ENCODE data around the gene NCR3LG1. TPM values are rescaled to one million over a fixed set of nuclear protein-coding genes. Genes with fewer than 3 reads are reported as not detected.
"Not testable (repeated sequence)": the region's sequence is repeated elsewhere in the genome, so short reads cannot be mapped to it uniquely, and the experiment has no call there.

Gene NCR3LG1
- total RNA-seq, 1 donor from 2014 or later, result 4.9 TPM

DNA sequence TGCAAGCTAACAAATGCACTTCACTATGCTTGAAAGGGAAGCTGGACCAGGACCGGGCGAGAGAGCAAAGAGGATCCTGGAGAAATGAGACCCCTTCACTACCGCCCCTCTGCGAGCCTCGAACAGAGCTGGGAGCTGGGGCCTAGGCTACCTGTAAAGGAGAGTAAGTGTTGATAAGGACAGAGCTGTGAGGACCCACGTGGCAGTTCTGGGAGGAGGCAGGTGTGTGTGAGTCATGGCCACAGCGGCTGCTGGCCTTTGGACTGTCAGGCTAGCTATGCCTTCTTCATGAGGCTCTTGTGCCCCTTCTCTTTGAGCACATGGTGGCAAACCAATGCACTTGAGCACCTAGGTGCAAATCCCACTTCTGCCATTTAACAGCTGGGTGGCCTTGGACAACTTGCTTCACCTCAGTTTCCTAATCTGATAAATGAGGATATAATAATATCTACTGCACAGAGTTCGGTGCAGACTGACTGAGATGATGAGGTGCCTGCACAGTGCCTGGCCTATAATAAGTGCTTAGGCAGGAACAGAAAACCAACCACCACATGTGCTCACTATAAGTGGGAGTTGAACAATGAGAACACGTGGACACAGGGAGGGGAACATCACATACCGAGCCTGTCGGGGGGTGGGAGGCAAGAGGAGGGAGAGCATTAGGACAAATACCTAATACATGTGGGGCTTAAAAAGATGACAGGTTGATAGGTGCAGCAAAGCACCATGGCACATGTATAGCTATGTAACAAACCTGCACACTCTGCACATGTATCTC, 72.1 kb downstream of the NCR3LG1 start:
- DNase-seq (ENCODE audit: low spot score in 2 of 2, unreplicated experiment in 2 of 2), result no peak
- TF ChIP-seq, protein P1, sequence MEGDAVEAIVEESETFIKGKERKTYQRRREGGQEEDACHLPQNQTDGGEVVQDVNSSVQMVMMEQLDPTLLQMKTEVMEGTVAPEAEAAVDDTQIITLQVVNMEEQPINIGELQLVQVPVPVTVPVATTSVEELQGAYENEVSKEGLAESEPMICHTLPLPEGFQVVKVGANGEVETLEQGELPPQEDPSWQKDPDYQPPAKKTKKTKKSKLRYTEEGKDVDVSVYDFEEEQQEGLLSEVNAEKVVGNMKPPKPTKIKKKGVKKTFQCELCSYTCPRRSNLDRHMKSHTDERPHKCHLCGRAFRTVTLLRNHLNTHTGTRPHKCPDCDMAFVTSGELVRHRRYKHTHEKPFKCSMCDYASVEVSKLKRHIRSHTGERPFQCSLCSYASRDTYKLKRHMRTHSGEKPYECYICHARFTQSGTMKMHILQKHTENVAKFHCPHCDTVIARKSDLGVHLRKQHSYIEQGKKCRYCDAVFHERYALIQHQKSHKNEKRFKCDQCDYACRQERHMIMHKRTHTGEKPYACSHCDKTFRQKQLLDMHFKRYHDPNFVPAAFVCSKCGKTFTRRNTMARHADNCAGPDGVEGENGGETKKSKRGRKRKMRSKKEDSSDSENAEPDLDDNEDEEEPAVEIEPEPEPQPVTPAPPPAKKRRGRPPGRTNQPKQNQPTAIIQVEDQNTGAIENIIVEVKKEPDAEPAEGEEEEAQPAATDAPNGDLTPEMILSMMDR (IDR thresholded peaks at IDR 0.05; ENCODE audit: unreplicated experiment), result no peak
- Mint-ChIP-seq H3K36me3 (no peaks in the 10 kb centered on the region), H3K27me3 (ENCODE audit: low read depth) (peaks cover 84% of the 10 kb centered on the region), H3K27ac (no peak overlapping the region), H3K4me3 (no peak overlapping the region), H3K4me1 (peaks cover under 1% of the 10 kb centered on the region), H3K9me3 (no peaks in the 10 kb centered on the region)

DNA sequence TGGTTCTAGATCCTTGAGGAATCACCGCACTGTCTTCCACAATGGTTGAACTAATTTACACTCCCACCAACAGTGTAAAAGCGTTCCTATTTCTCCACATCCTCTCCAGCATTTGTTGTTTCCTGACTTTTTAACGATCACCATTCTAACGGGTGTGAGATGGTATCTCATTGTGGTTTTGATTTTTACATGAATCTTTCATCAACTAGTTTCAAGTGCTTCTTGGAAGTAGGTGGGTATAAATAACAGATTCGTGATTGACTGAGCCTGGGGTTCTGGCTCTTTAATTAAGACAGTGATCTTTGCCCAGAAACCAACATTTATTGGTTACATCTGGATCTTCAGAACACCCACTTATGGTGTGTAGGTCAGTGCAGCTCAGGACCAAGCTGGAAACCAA, 74.6 kb downstream of the NCR3LG1 start:
- H3K27me3 Mint-ChIP-seq (ENCODE audit: low read depth), result peaks cover 75% of the 10 kb centered on the region
- not testable (repeated sequence) for H3K36me3 Mint-ChIP-seq; H3K4me1 Mint-ChIP-seq; DNase-seq (ENCODE audit: low spot score in 2 of 2, unreplicated experiment in 2 of 2); H3K9me3 Mint-ChIP-seq; H3K4me3 Mint-ChIP-seq; H3K27ac Mint-ChIP-seq

Other genes starting within 250 kb of the NCR3LG1 start
- 71.3 to 77.1 TPM (median 74.0 TPM) in 3 replicates for gene PIK3C2A, start 143.8 kb upstream of the NCR3LG1 start, total RNA-seq
- gene NUCB2, start 75.1 kb upstream of the NCR3LG1 start, total RNA-seq, result 49.2 to 55.1 TPM (median 50.6 TPM) in 3 replicates
- 2.0 to 3.0 TPM (median 2.1 TPM) in 3 replicates for gene KCNJ11, start 36.9 kb downstream of the NCR3LG1 start, total RNA-seq
- gene ABCC8, start 125.0 kb downstream of the NCR3LG1 start, total RNA-seq, result not detected in 3 replicates
- 0.29 to 0.88 TPM (median 0.54 TPM) in 3 replicates for gene USH1C, start 192.6 kb downstream of the NCR3LG1 start, total RNA-seq
- gene OTOG, start 195.5 kb downstream of the NCR3LG1 start, total RNA-seq, result 1.2 to 2.8 TPM (median 1.8 TPM) in 3 replicates

All from mesothelial cell of epicardium (in vitro differentiated cells).